Stimulated activated CD4-positive, alpha-beta T cell treated with anti-CD3 and anti-CD28 coated beads, Interleukin-4, amount 100 ng/mL, for 24 hours (primary cell): Measurements from ENCODE around the gene NFILZ.

ENCODE experiments used
- DNase-seq: peaks from one replicate; pipeline ENCODE4 v3.0.0-alpha.2; 2020

NFILZ gene

GRCh38 chr19:8643860-8644653, 13.6 kb downstream of the NFILZ start:
- no peak for DNase-seq

- no peak for DNase-seq
Observed at GRCh38 chr19:8648240-8648639, 17.8 kb downstream of the NFILZ start.

GRCh38 chr19:8654591-8655339, 24.3 kb downstream of the NFILZ start:
- peak; percentile 72 for DNase-seq

GRCh38 chr19:8655340-8655709, 24.9 kb downstream of the NFILZ start:
- peak; percentile 30 for DNase-seq

- no peak for DNase-seq
Observed at GRCh38 chr19:8657869-8658268, 27.4 kb downstream of the NFILZ start.

GRCh38 chr19:8659905-8660304, 29.5 kb downstream of the NFILZ start:
- DNase-seq = no peak

- no peak for DNase-seq
Observed at GRCh38 chr19:8662263-8662662, 31.8 kb downstream of the NFILZ start.

GRCh38 chr19:8663920-8664670, 33.7 kb downstream of the NFILZ start:
- DNase-seq = peak; percentile 31

GRCh38 chr19:8664671-8665057, 34.2 kb downstream of the NFILZ start:
- no peak for DNase-seq

GRCh38 chr19:8665468-8666213, 35.2 kb downstream of the NFILZ start:
- DNase-seq = no peak

- no peak for DNase-seq
Observed at GRCh38 chr19:8666814-8667405, 36.5 kb downstream of the NFILZ start.

- DNase-seq = no peak
Observed at GRCh38 chr19:8673276-8673891, 43.0 kb downstream of the NFILZ start.

GRCh38 chr19:8675066-8675465, 44.6 kb downstream of the NFILZ start:
- no peak for DNase-seq

- DNase-seq = no peak
Observed at GRCh38 chr19:8678244-8678807, 47.9 kb downstream of the NFILZ start.
